HepG2 (cell line): Measurements from ENCODE around the gene KIF3C. TPM values are rescaled to one million over a fixed set of nuclear protein-coding genes. Genes with fewer than 3 reads are reported as not detected.
A peak's percentile ranks its signal among the peaks of the same experiment; 100 is the strongest.

ENCODE experiments used
- AGO1 ChIP-seq: fragments of 200-400 bp; formaldehyde crosslinking; IDR thresholded peaks from 2 replicates; pipeline ENCODE4 v1.6.1; 2017; ENCODE audit warnings: mild to moderate bottlenecking, low read depth, low read length, moderate library complexity; ENCODE audit not compliant: poor library complexity, severe bottlenecking
- CHD2 ChIP-seq: IDR thresholded peaks from 2 replicates; pipeline ENCODE4 v1.6.1; 2011; ENCODE audit warnings: low read depth, low read length, improper control_type of control experiment
- CSRNP2 ChIP-seq: sonication (generic); formaldehyde crosslinking; conservative IDR thresholded peaks from 2 replicates; pipeline ENCODE4 v1.8.0; 2022; ENCODE audit warnings: low read depth, missing genetic modification reagents
- ETV5 ChIP-seq: IDR thresholded peaks from 2 replicates; pipeline ENCODE4 v1.6.1; 2018; ENCODE audit warnings: missing biosample characterization, missing genetic modification reagents, inconsistent platforms, borderline replicate concordance
- HNF4G ChIP-seq, 2 experiments: sonication (generic) in 1 of 2; formaldehyde crosslinking in 1 of 2; IDR thresholded peaks; 2 replicates each; pipeline versions ENCODE4 v1.4.0 to v1.6.1; 2011 to 2020; ENCODE audit warnings: borderline replicate concordance in 2 of 2, low read depth in 2 of 2, mild to moderate bottlenecking in 2 of 2, low read length in 1 of 2, missing genetic modification reagents in 1 of 2, moderate library complexity in 1 of 2
- KDM3A ChIP-seq: IDR thresholded peaks from 2 replicates; pipeline ENCODE4 v1.6.1; 2018; ENCODE audit warnings: low read depth, missing compliant biosample characterization
- KDM5A ChIP-seq: fragments of 200-600 bp; sonication (generic); IDR thresholded peaks from 2 replicates; pipeline ENCODE4 v1.7.0; 2018; ENCODE audit warnings: antibody characterized with exemption, mild to moderate bottlenecking, low read length, borderline replicate concordance
- MXD4 ChIP-seq: IDR thresholded peaks from 2 replicates; pipeline ENCODE4 v1.6.1; 2016; ENCODE audit warnings: mild to moderate bottlenecking, missing biosample characterization, missing genetic modification reagents
- SKI ChIP-seq: fragments of 450-650 bp; IDR thresholded peaks from one replicate; pipeline ENCODE4 v1.6.1; 2018; ENCODE audit warnings: mild to moderate bottlenecking; ENCODE audit not compliant: partially characterized antibody
- TIGD3 ChIP-seq: sonication (generic); formaldehyde crosslinking; IDR thresholded peaks from 2 replicates; pipeline ENCODE4 v1.5.1; 2020; ENCODE audit warnings: mild to moderate bottlenecking, missing genetic modification reagents, borderline replicate concordance
- TOE1 ChIP-seq: sonication (generic); formaldehyde crosslinking; IDR thresholded peaks from 2 replicates; pipeline ENCODE4 v1.4.0; 2020; ENCODE audit warnings: mild to moderate bottlenecking, missing genetic modification reagents
- ZBTB1 ChIP-seq: sonication (generic); formaldehyde crosslinking; IDR thresholded peaks from 2 replicates; pipeline ENCODE4 v1.4.0; 2020; ENCODE audit warnings: missing genetic modification reagents, borderline replicate concordance
- ZBTB7A ChIP-seq: sonication (generic); formaldehyde crosslinking; IDR thresholded peaks from 2 replicates; pipeline ENCODE4 v1.8.0; 2022; ENCODE audit warnings: mild to moderate bottlenecking, missing genetic modification reagents
- ZMYM4 ChIP-seq: sonication (generic); formaldehyde crosslinking; IDR thresholded peaks from 2 replicates; pipeline ENCODE4 v1.8.1; 2023; ENCODE audit warnings: mild to moderate bottlenecking, missing genetic modification reagents
- ZNF138 ChIP-seq: sonication (generic); formaldehyde crosslinking; IDR thresholded peaks from 2 replicates; pipeline ENCODE4 v1.5.0; 2020; ENCODE audit warnings: mild to moderate bottlenecking, low read depth, missing genetic modification reagents
- ZNF260 ChIP-seq: sonication (generic); formaldehyde crosslinking; IDR thresholded peaks from 2 replicates; pipeline ENCODE4 v1.4.0; 2020; ENCODE audit warnings: missing genetic modification reagents, low read depth, mild to moderate bottlenecking, borderline replicate concordance
- ZNF563 ChIP-seq: sonication (generic); formaldehyde crosslinking; IDR thresholded peaks from 2 replicates; pipeline ENCODE4 v1.8.0; 2022; ENCODE audit warnings: mild to moderate bottlenecking, moderate library complexity, missing genetic modification reagents
- ZNF567 ChIP-seq: sonication (generic); formaldehyde crosslinking; IDR thresholded peaks from 2 replicates; pipeline ENCODE4 v1.8.1; 2023; ENCODE audit warnings: mild to moderate bottlenecking, missing genetic modification reagents, borderline replicate concordance
- ZNF580 ChIP-seq: IDR thresholded peaks from 2 replicates; pipeline ENCODE4 v1.6.1; 2016; ENCODE audit warnings: low read depth, borderline replicate concordance
- ZNF629 ChIP-seq: sonication (generic); formaldehyde crosslinking; conservative IDR thresholded peaks from 2 replicates; pipeline ENCODE4 v1.5.0; 2020; ENCODE audit warnings: missing genetic modification reagents
- ZSCAN29 ChIP-seq: sonication (generic); formaldehyde crosslinking; conservative IDR thresholded peaks from 2 replicates; pipeline ENCODE4 v1.4.0; 2020; ENCODE audit warnings: mild to moderate bottlenecking, missing genetic modification reagents
- polyA plus RNA-seq, 8 experiments: library from polyadenylated mRNA; depleted of rRNA in 3 of 8; stranded (reverse) in 7 of 8; unstranded in 1 of 8; fragments of >200 nt; fragmentation: Illumina TruSeq in 4 of 8; extraction: Trizol in 4 of 8; gene quantifications; 2 replicates each; pipeline versions ENCODE4 v1.2.1 to v1.2.3, GENCODE V29; 2011 to 2016; ENCODE audit warnings: low read depth in 4 of 8, missing spikeins in 1 of 8, mixed read lengths in 1 of 8; ENCODE audit not compliant: insufficient read depth in 1 of 8
- total RNA-seq, 5 experiments: library from RNA; depleted of rRNA; stranded (reverse); fragments of >200 nt; fragmentation: Illumina TruSeq; extraction: Trizol; gene quantifications; 2 replicates each; pipeline ENCODE4 v1.2.3, GENCODE V29; 2016; ENCODE audit warnings: low read depth in 1 of 5
- TF ChIP-seq, protein P1 (sequence below): sonication (generic); formaldehyde crosslinking; IDR thresholded peaks from 2 replicates; pipeline ENCODE4 v1.9.0; 2021; ENCODE audit warnings: missing genetic modification reagents, mild to moderate bottlenecking, borderline replicate concordance
- TF ChIP-seq, protein P2 (sequence below): sonication (generic); formaldehyde crosslinking; IDR thresholded peaks from 2 replicates; pipeline ENCODE4 v1.4.0; 2020; ENCODE audit warnings: missing genetic modification reagents

KIF3C gene
- total and polyA plus RNA-seq, 2 of the 13 experiments (the other 11 are each of a cell fraction or from before 2014, with no cell fraction given): 3.6 to 4.9 TPM

- TF ChIP-seq TIGD3 (CRISPR knock-in tag) (peak; percentile 84; the same call in 1 of the 2 replicates), ETV5 (peak; percentile 93), AGO1 (no peak), ZNF138 (CRISPR knock-in tag) (no peak), MXD4 (no peak; the same call in 1 of the 2 replicates), ZSCAN29 (peak; percentile 99), ZNF567 (CRISPR knock-in tag) (no peak), ZNF563 (CRISPR knock-in tag) (peak; percentile 55; the same call in 1 of the 2 replicates), CSRNP2 (CRISPR knock-in tag) (no peak), ZNF629 (CRISPR knock-in tag) (no peak; the same call in 1 of the 2 replicates), SKI (peak; percentile 75), ZBTB1 (0 out of 2 replicates have a peak, but pooled peaks have one; percentile 21), KDM5A (peak; percentile 8; the same call in 1 of the 2 replicates), ZMYM4 (CRISPR knock-in tag) (peak; percentile 83), ZNF580 (CRISPR knock-in tag) (peak; percentile 93), CHD2 (no peak), HNF4G (IDR thresholded peaks at IDR 0.05; ENCODE audit: borderline replicate concordance, low read depth, low read length) (no peak), HNF4G (CRISPR knock-in tag; IDR thresholded peaks at IDR 0.05; ENCODE audit: borderline replicate concordance, low read depth) (peak; percentile 22; the same call in 1 of the 2 replicates), ZBTB7A (CRISPR knock-in tag) (no peak), TOE1 (CRISPR knock-in tag) (no peak; the same call in 1 of the 2 replicates), ZNF260 (CRISPR knock-in tag) (no peak), KDM3A (CRISPR knock-in tag) (peak; percentile 96)
- TF ChIP-seq, protein P1, sequence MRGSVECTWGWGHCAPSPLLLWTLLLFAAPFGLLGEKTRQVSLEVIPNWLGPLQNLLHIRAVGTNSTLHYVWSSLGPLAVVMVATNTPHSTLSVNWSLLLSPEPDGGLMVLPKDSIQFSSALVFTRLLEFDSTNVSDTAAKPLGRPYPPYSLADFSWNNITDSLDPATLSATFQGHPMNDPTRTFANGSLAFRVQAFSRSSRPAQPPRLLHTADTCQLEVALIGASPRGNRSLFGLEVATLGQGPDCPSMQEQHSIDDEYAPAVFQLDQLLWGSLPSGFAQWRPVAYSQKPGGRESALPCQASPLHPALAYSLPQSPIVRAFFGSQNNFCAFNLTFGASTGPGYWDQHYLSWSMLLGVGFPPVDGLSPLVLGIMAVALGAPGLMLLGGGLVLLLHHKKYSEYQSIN (CRISPR knock-in tag): no peak
- TF ChIP-seq, protein P2, sequence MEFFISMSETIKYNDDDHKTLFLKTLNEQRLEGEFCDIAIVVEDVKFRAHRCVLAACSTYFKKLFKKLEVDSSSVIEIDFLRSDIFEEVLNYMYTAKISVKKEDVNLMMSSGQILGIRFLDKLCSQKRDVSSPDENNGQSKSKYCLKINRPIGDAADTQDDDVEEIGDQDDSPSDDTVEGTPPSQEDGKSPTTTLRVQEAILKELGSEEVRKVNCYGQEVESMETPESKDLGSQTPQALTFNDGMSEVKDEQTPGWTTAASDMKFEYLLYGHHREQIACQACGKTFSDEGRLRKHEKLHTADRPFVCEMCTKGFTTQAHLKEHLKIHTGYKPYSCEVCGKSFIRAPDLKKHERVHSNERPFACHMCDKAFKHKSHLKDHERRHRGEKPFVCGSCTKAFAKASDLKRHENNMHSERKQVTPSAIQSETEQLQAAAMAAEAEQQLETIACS: peak; percentile 99
These were observed 103.8 kb downstream of the KIF3C start, which contains the start of gene ASXL2 (continued) for GRCh38 chr2:25878361-25879132.
